ENCODE results near the gene VPS45. TPM values are rescaled to one million over a fixed set of nuclear protein-coding genes. Genes with fewer than 3 reads are reported as not detected.
"Not testable (repeated sequence)": the region's sequence is repeated elsewhere in the genome, so short reads cannot be mapped to it uniquely, and the experiment has no call there.

The VPS45 gene
- total and polyA plus RNA-seq, 4 donors = 19.7 to 58.2 (median 46.2) TPM

- H3K27ac ChIP-seq (ENCODE audit: low read depth in 1 of 2, low read length in 2 of 2) = no peak overlapping the region
- ATAC-seq (ENCODE audit: low FRiP score) (no peak), DNase-seq (no peak)
- no peaks in the 10 kb centered on the region for H3K36me3 ChIP-seq (ENCODE audit: control insufficient read depth in 1 of 2, insufficient read depth in 2 of 2, low read length in 1 of 2)
- 85 to 90% methylated on average over 2 of the region's 2 CpGs for WGBS, 2 donors
- no peak overlapping the region for H3K4me3 ChIP-seq (ENCODE audit: low read length in 2 of 2)
- H3K27me3 ChIP-seq (ENCODE audit: control insufficient read depth in 1 of 2, insufficient read depth in 2 of 2, low read length in 1 of 2) = no peaks in the 10 kb centered on the region
- H3K9me3 ChIP-seq (ENCODE audit: control insufficient read depth, low read length) = no peaks in the 10 kb centered on the region
- intact Hi-C loops (cut with DNase I) = no loop called here
- H3K4me1 ChIP-seq (ENCODE audit: control insufficient read depth in 1 of 2, insufficient read depth in 2 of 2, low read length in 2 of 2) = no peaks in the 10 kb centered on the region
Measured at GRCh38 chr1:150126811-150127210, 59.2 kb downstream of the VPS45 start.

- intact Hi-C loops (cut with DNase I) = no loop called here
- H3K27me3 ChIP-seq (ENCODE audit: control insufficient read depth in 1 of 2, insufficient read depth in 2 of 2, low read length in 1 of 2) = no peaks in the 10 kb centered on the region
- no peaks in the 10 kb centered on the region for H3K4me1 ChIP-seq (ENCODE audit: control insufficient read depth in 1 of 2, insufficient read depth in 2 of 2, low read length in 2 of 2)
- DNase-seq (no peak), ATAC-seq (ENCODE audit: low FRiP score) (no peak)
- H3K27ac ChIP-seq (ENCODE audit: low read depth in 1 of 2, low read length in 2 of 2) = no peak overlapping the region
- H3K4me3 ChIP-seq (ENCODE audit: low read length in 2 of 2) = no peak overlapping the region
- H3K36me3 ChIP-seq (ENCODE audit: control insufficient read depth in 1 of 2, insufficient read depth in 2 of 2, low read length in 1 of 2) = no peaks in the 10 kb centered on the region
- no peaks in the 10 kb centered on the region for H3K9me3 ChIP-seq (ENCODE audit: control insufficient read depth, low read length)
Measured at GRCh38 chr1:150127464-150127863, 59.9 kb downstream of the VPS45 start.

GRCh38 chr1:150127868-150128267, 60.3 kb downstream of the VPS45 start:
- WGBS, 2 donors = 96 to 97% methylated on average over 7 of the region's 7 CpGs
- DNase-seq (no peak), ATAC-seq (ENCODE audit: low FRiP score) (no peak)
- no peak overlapping the region for H3K27ac ChIP-seq (ENCODE audit: low read depth in 1 of 2, low read length in 2 of 2)
- no peaks in the 10 kb centered on the region for H3K36me3 ChIP-seq (ENCODE audit: control insufficient read depth in 1 of 2, insufficient read depth in 2 of 2, low read length in 1 of 2)
- no peak overlapping the region for H3K4me3 ChIP-seq (ENCODE audit: low read length in 2 of 2)
- H3K9me3 ChIP-seq (ENCODE audit: control insufficient read depth, low read length) = no peaks in the 10 kb centered on the region
- no peaks in the 10 kb centered on the region for H3K4me1 ChIP-seq (ENCODE audit: control insufficient read depth in 1 of 2, insufficient read depth in 2 of 2, low read length in 2 of 2)
- no peaks in the 10 kb centered on the region for H3K27me3 ChIP-seq (ENCODE audit: control insufficient read depth in 1 of 2, insufficient read depth in 2 of 2, low read length in 1 of 2)
- intact Hi-C loops (cut with DNase I) = no loop called here

GRCh38 chr1:150132372-150132771, 64.8 kb downstream of the VPS45 start:
- Histone ChIP-seq H3K36me3 (ENCODE audit: control insufficient read depth in 1 of 2, insufficient read depth in 2 of 2, low read length in 1 of 2) (no peaks in the 10 kb centered on the region), H3K9me3 (ENCODE audit: control insufficient read depth, low read length) (no peaks in the 10 kb centered on the region), H3K4me3 (ENCODE audit: low read length in 2 of 2) (no peak overlapping the region), H3K27ac (ENCODE audit: low read depth in 1 of 2, low read length in 2 of 2) (no peak overlapping the region), H3K4me1 (ENCODE audit: control insufficient read depth in 1 of 2, insufficient read depth in 2 of 2, low read length in 2 of 2) (no peaks in the 10 kb centered on the region), H3K27me3 (ENCODE audit: control insufficient read depth in 1 of 2, insufficient read depth in 2 of 2, low read length in 1 of 2) (no peaks in the 10 kb centered on the region)
- ATAC-seq (ENCODE audit: low FRiP score) (no peak), DNase-seq (no peak)
- intact Hi-C loops (cut with DNase I) = no loop called here
- WGBS, 2 donors = 88 to 93% methylated on average over 1 of the region's 1 CpG

GRCh38 chr1:150134537-150134936, 67.0 kb downstream of the VPS45 start:
- Histone ChIP-seq H3K4me3 (ENCODE audit: low read length in 2 of 2) (no peak overlapping the region), H3K27ac (ENCODE audit: low read depth in 1 of 2, low read length in 2 of 2) (no peak overlapping the region), H3K9me3 (ENCODE audit: control insufficient read depth, low read length) (no peaks in the 10 kb centered on the region), H3K4me1 (ENCODE audit: control insufficient read depth in 1 of 2, insufficient read depth in 2 of 2, low read length in 2 of 2) (no peaks in the 10 kb centered on the region), H3K36me3 (ENCODE audit: control insufficient read depth in 1 of 2, insufficient read depth in 2 of 2, low read length in 1 of 2) (no peaks in the 10 kb centered on the region), H3K27me3 (ENCODE audit: control insufficient read depth in 1 of 2, insufficient read depth in 2 of 2, low read length in 1 of 2) (no peaks in the 10 kb centered on the region)
- whole genome bisulfite sequencing, 2 donors = 94 to 96% methylated on average over 1 of the region's 1 CpG
- intact Hi-C loops (cut with DNase I) = no loop called here
- no peak for ATAC-seq (ENCODE audit: low FRiP score)
- DNase-seq = no peak

- ATAC-seq (ENCODE audit: low FRiP score) = not testable (repeated sequence)
Measured at GRCh38 chr1:150135400-150135799, 67.8 kb downstream of the VPS45 start.

GRCh38 chr1:150138044-150138443, 70.5 kb downstream of the VPS45 start:
- Histone ChIP-seq H3K9me3 (ENCODE audit: control insufficient read depth, low read length) (no peaks in the 10 kb centered on the region), H3K36me3 (ENCODE audit: control insufficient read depth in 1 of 2, insufficient read depth in 2 of 2, low read length in 1 of 2) (no peaks in the 10 kb centered on the region), H3K27me3 (ENCODE audit: control insufficient read depth in 1 of 2, insufficient read depth in 2 of 2, low read length in 1 of 2) (no peaks in the 10 kb centered on the region), H3K4me3 (ENCODE audit: low read length in 2 of 2) (no peak overlapping the region), H3K4me1 (ENCODE audit: control insufficient read depth in 1 of 2, insufficient read depth in 2 of 2, low read length in 2 of 2) (no peaks in the 10 kb centered on the region), H3K27ac (ENCODE audit: low read depth in 1 of 2, low read length in 2 of 2) (no peak overlapping the region)
- DNase-seq (no peak), ATAC-seq (ENCODE audit: low FRiP score) (no peak)
- intact Hi-C loops (cut with DNase I) = no loop called here
- WGBS, 2 donors = 33 to 40% methylated on average over 5 of the region's 5 CpGs

More at GRCh38 chr1:150135400-150135799, 67.8 kb downstream of the VPS45 start:
- DNase-seq; H3K27me3 ChIP-seq (ENCODE audit: control insufficient read depth in 1 of 2, insufficient read depth in 2 of 2, low read length in 1 of 2); H3K4me1 ChIP-seq (ENCODE audit: control insufficient read depth in 1 of 2, insufficient read depth in 2 of 2, low read length in 2 of 2); H3K4me3 ChIP-seq (ENCODE audit: low read length in 2 of 2); H3K9me3 ChIP-seq (ENCODE audit: control insufficient read depth, low read length); H3K27ac ChIP-seq (ENCODE audit: low read depth in 1 of 2, low read length in 2 of 2); H3K36me3 ChIP-seq (ENCODE audit: control insufficient read depth in 1 of 2, insufficient read depth in 2 of 2, low read length in 1 of 2); intact Hi-C loops (cut with DNase I): not testable (repeated sequence)
- WGBS, 2 donors = 82 to 85% methylated on average over 6 of the region's 6 CpGs

GRCh38 chr1:150141452-150141851, 73.9 kb downstream of the VPS45 start:
- DNase-seq (no peak), ATAC-seq (ENCODE audit: low FRiP score) (no peak)
- H3K27ac ChIP-seq (ENCODE audit: low read depth in 1 of 2, low read length in 2 of 2) = no peak overlapping the region
- H3K9me3 ChIP-seq (ENCODE audit: control insufficient read depth, low read length) = no peaks in the 10 kb centered on the region
- peaks cover 0 to 2% of the 10 kb centered on the region in 2 donors for H3K4me1 ChIP-seq (ENCODE audit: control insufficient read depth in 1 of 2, insufficient read depth in 2 of 2, low read length in 2 of 2)
- H3K27me3 ChIP-seq (ENCODE audit: control insufficient read depth in 1 of 2, insufficient read depth in 2 of 2, low read length in 1 of 2) = no peaks in the 10 kb centered on the region
- H3K36me3 ChIP-seq (ENCODE audit: control insufficient read depth in 1 of 2, insufficient read depth in 2 of 2, low read length in 1 of 2) = peaks cover 0 to 2% of the 10 kb centered on the region in 2 donors
- no peak overlapping the region for H3K4me3 ChIP-seq (ENCODE audit: low read length in 2 of 2)
- intact Hi-C loops (cut with DNase I) = no loop called here

GRCh38 chr1:150142083-150142482, 74.5 kb downstream of the VPS45 start:
- Histone ChIP-seq H3K4me3 (ENCODE audit: low read length in 2 of 2) (no peak overlapping the region), H3K27me3 (ENCODE audit: control insufficient read depth in 1 of 2, insufficient read depth in 2 of 2, low read length in 1 of 2) (no peaks in the 10 kb centered on the region), H3K27ac (ENCODE audit: low read depth in 1 of 2, low read length in 2 of 2) (no peak overlapping the region), H3K36me3 (ENCODE audit: control insufficient read depth in 1 of 2, insufficient read depth in 2 of 2, low read length in 1 of 2) (peaks cover 0 to 2% of the 10 kb centered on the region in 2 donors), H3K9me3 (ENCODE audit: control insufficient read depth, low read length) (no peaks in the 10 kb centered on the region), H3K4me1 (ENCODE audit: control insufficient read depth in 1 of 2, insufficient read depth in 2 of 2, low read length in 2 of 2) (peaks cover 0 to 2% of the 10 kb centered on the region in 2 donors)
- DNase-seq (no peak), ATAC-seq (ENCODE audit: low FRiP score) (no peak)
- intact Hi-C loops (cut with DNase I) = no loop called here

Data from aorta (tissue), 5 donors.